PC-9 (cell line): Measurements from ENCODE around the gene SYK.

ENCODE experiments used
- CTCF ChIP-seq: fragments of 200-600 bp; sonication (generic); conservative IDR thresholded peaks from 2 replicates; pipeline ENCODE4 v1.6.1; 2017; ENCODE audit warnings: mixed run types, antibody characterized with exemption, mild to moderate bottlenecking, moderate library complexity
- EZH2 ChIP-seq: fragments of 200-600 bp; sonication (generic); IDR thresholded peaks from 2 replicates; pipeline ENCODE4 v1.8.0; 2017; ENCODE audit warnings: antibody characterized with exemption, low read depth

DNA sequence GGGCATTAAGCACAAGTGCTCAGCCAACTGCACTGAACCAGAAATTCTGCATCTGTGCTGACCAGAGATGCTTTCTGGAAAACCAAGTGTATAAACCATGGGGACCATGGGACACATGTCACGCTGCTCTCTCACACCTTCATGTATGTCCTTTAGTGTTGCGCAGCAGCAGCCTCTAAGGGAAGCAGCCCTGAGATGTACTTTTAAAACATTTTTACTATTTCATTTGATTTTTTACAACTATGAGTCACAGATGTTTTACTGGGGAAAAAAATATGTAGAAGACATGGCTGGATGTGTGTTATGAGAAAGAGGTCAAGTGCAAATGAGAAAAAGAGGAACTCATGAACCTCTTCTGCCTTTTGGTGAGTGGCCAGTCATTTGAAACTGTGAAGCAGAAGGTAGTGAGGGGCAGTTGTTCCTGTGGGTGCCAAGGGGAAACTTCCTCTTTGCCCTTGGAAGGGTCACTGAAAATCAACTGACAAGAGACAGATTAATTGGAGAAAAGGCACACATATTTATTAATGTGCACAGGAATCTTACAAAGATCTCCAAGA lies 31.4 kb upstream of the SYK start:
- TF ChIP-seq CTCF (no peak), EZH2 (no peak)
